AG04450 (cell line): ENCODE measurements around the gene AARSD1. TPM values are rescaled to one million over a fixed set of nuclear protein-coding genes. Genes with fewer than 3 reads are reported as not detected.

Experiments
- CTCF ChIA-PET: fragments of 300-600, 350-600 bp; formaldehyde crosslinking; extraction: SDS; loops from one replicate; lab custom pipeline; 2022; ENCODE audit warnings: antibody characterized with exemption, inconsistent platforms; lab: Charles Lee
- POLR2A ChIA-PET: fragments of 350-600 bp; formaldehyde crosslinking; extraction: SDS; loops from one replicate; lab custom pipeline; 2021; ENCODE audit warnings: antibody characterized with exemption, inconsistent platforms; lab: Yijun Ruan, JAX
- DNase-seq: peaks from one replicate; pipeline ENCODE4 v3.0.0-alpha.2; 2011; ENCODE audit warnings: low read depth, low spot score
- H3K27ac ChIP-seq: one replicate; pipeline ENCODE4 v1.5.1; 2012; ENCODE audit warnings: low read depth, low read length, control low read depth
- H3K27me3 ChIP-seq: one replicate; pipeline ENCODE4 v1.6.0; 2012; ENCODE audit warnings: low read length; ENCODE audit not compliant: control insufficient read depth, insufficient read depth
- H3K4me3 ChIP-seq: 2 replicates; pipeline ENCODE4 v1.5.1; 2011; ENCODE audit warnings: mild to moderate bottlenecking, low read depth, low read length, control low read depth
- H3K9me3 ChIP-seq: 2 replicates; pipeline ENCODE4 v1.5.1; 2012; ENCODE audit warnings: low read length; ENCODE audit not compliant: control insufficient read depth, insufficient read depth
- polyA plus RNA-seq: library from polyadenylated mRNA; depleted of rRNA; stranded (reverse); fragments of >200 nt; gene quantifications from 2 replicates; pipeline ENCODE4 v1.2.3, GENCODE V29; 2011; rRNA removed
- small RNA-seq: library from RNA; depleted of rRNA; stranded (forward); fragments of <200 nt; gene quantifications from one replicate; pipeline ENCODE3, GENCODE V24; 2012; ENCODE audit warnings: low read depth; ENCODE audit not compliant: insufficient read length
- TF ChIP-seq, protein P1 (sequence below): IDR thresholded peaks from 2 replicates; pipeline ENCODE4 v1.5.1; 2011; ENCODE audit warnings: low read depth, low read length, control low read depth, inconsistent platforms

The AARSD1 gene
- polyA plus RNA-seq, 1 experiment = 39.7 TPM

DNA sequence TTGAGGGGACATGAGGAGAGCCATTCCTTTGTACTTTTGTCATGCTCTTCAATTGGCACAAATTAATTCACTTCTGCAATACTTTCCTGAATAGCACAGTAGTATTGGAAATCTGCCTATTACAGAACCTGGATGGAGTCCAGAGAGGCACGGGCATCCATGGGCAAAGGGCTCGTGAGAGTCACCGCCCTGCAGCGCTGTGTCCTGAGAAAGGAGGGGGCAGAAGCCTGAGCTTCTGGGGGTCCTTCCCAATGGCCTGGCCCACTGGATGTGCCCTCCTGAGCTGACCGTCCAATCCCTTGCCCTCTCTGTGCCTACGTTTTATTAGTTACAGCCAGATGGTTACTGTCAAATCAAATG is 60.2 kb downstream of the AARSD1 start:
- DNase-seq = no peak

DNA sequence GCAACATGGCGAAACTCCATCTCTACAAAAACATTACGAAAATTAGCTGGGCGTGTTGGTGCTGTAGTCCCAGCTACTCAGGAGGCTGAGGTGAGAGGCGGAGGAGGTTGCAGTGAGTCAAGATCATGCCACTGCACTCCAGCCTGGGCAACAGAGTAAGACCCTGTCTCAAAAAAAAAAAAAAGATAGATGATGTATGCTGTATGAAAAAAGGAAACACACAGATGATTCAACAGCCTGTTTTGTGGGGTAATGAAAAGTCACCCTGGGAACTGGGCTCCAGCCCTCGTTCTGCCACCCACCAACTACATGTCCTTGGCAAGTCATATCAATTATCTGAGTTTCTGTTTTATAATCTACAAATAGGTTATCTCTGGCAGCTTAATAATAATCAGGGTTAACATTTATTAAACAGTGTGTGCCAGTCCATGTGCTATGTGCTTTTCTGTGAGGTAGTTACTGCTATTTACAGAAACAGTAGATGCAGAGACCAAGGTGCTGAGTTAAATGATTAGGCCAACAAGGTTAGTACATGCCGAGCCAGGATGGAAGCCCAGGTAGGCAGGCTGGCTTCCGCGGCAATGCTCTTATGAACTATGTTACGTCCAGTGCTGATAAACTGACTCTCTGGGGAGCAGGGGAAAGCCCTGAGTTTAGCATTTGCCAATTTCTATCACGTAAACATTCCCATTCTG is 62.6 kb downstream of the AARSD1 start:
- Histone ChIP-seq H3K4me3 (no peak overlapping the region), H3K9me3 (no peaks in the 10 kb centered on the region), H3K27ac (no peak overlapping the region), H3K27me3 (peaks cover 21% of the 10 kb centered on the region)
- no peak for DNase-seq
- POLR2A ChIA-PET = no interaction called here
- CTCF ChIA-PET = interaction anchor here (1.5 kb wide), 1 partner anchor 27 kb away, joined by 4 read pairs; no protein-coding TSS in a partner anchor
- TF ChIP-seq, protein P1, sequence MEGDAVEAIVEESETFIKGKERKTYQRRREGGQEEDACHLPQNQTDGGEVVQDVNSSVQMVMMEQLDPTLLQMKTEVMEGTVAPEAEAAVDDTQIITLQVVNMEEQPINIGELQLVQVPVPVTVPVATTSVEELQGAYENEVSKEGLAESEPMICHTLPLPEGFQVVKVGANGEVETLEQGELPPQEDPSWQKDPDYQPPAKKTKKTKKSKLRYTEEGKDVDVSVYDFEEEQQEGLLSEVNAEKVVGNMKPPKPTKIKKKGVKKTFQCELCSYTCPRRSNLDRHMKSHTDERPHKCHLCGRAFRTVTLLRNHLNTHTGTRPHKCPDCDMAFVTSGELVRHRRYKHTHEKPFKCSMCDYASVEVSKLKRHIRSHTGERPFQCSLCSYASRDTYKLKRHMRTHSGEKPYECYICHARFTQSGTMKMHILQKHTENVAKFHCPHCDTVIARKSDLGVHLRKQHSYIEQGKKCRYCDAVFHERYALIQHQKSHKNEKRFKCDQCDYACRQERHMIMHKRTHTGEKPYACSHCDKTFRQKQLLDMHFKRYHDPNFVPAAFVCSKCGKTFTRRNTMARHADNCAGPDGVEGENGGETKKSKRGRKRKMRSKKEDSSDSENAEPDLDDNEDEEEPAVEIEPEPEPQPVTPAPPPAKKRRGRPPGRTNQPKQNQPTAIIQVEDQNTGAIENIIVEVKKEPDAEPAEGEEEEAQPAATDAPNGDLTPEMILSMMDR = no peak

More for the DNA sequence above, 60.2 kb downstream of the AARSD1 start:
- ChIA-PET POLR2A (no interaction called here), CTCF (no interaction called here)
- Histone ChIP-seq H3K27ac (no peak overlapping the region), H3K9me3 (no peaks in the 10 kb centered on the region), H3K4me3 (no peak overlapping the region), H3K27me3 (peaks cover 35% of the 10 kb centered on the region)
- TF ChIP-seq, protein P1 = no peak

Small RNA genes lying within 50 kb of the gene (small RNA-seq; reads per million reads assigned to genes)
- gene AARSD1 = not detected
- not detected for gene RF00561

Other genes starting within 250 kb of the AARSD1 start
- gene EZH1, start 219.4 kb downstream of the AARSD1 start, polyA plus RNA-seq = 18.8 and 26.3 TPM in 2 replicates
- gene RAMP2, start 203.2 kb downstream of the AARSD1 start, polyA plus RNA-seq = 1.4 and 1.7 TPM in 2 replicates
- gene VPS25, start 191.0 kb downstream of the AARSD1 start, polyA plus RNA-seq = 94.0 and 107 TPM in 2 replicates
- gene WNK4, start 183.8 kb downstream of the AARSD1 start, polyA plus RNA-seq = 2.3 and 2.7 TPM in 2 replicates
- 86.7 and 96.3 TPM in 2 replicates for gene COA3, start 165.8 kb downstream of the AARSD1 start, polyA plus RNA-seq
- gene CNTD1, start 165.6 kb downstream of the AARSD1 start, polyA plus RNA-seq = 0.09 and 0.14 TPM in 2 replicates
- 106 and 107 TPM in 2 replicates for gene BECN1, start 140.2 kb downstream of the AARSD1 start, polyA plus RNA-seq
- 111 and 129 TPM in 2 replicates for gene PSME3, start 131.1 kb downstream of the AARSD1 start, polyA plus RNA-seq
- 0.16 and 0.33 TPM in 2 replicates for gene AOC2, start 119.9 kb downstream of the AARSD1 start, polyA plus RNA-seq
- gene AOC3, start 113.3 kb downstream of the AARSD1 start, polyA plus RNA-seq = 0.10 and 0.12 TPM in 2 replicates
- gene G6PC1, start 63.7 kb downstream of the AARSD1 start, polyA plus RNA-seq = not detected in 2 replicates
- gene PTGES3L, start 15.6 kb upstream of the AARSD1 start, polyA plus RNA-seq = 1.8 and 1.9 TPM in 2 replicates
- 8.7 and 9.4 TPM in 2 replicates for gene RUNDC1, start 16.1 kb upstream of the AARSD1 start, polyA plus RNA-seq
- 4,202 and 4,485 TPM in 2 replicates for gene RPL27, start 34.0 kb upstream of the AARSD1 start, polyA plus RNA-seq
- gene IFI35, start 42.3 kb upstream of the AARSD1 start, polyA plus RNA-seq = 24.1 and 25.7 TPM in 2 replicates
- 228 and 236 TPM in 2 replicates for gene VAT1, start 57.9 kb upstream of the AARSD1 start, polyA plus RNA-seq
- gene RND2, start 60.8 kb upstream of the AARSD1 start, polyA plus RNA-seq = 1.7 and 2.1 TPM in 2 replicates
- 5.1 and 8.1 TPM in 2 replicates for gene BRCA1, start 160.9 kb upstream of the AARSD1 start, polyA plus RNA-seq
- gene NBR1, start 206.8 kb upstream of the AARSD1 start, polyA plus RNA-seq = 103 and 107 TPM in 2 replicates
- gene TMEM106A, start 247.4 kb upstream of the AARSD1 start, polyA plus RNA-seq = 4.5 and 5.1 TPM in 2 replicates